ENCODE measurements around the gene IKZF2.

IKZF2 gene

DNA sequence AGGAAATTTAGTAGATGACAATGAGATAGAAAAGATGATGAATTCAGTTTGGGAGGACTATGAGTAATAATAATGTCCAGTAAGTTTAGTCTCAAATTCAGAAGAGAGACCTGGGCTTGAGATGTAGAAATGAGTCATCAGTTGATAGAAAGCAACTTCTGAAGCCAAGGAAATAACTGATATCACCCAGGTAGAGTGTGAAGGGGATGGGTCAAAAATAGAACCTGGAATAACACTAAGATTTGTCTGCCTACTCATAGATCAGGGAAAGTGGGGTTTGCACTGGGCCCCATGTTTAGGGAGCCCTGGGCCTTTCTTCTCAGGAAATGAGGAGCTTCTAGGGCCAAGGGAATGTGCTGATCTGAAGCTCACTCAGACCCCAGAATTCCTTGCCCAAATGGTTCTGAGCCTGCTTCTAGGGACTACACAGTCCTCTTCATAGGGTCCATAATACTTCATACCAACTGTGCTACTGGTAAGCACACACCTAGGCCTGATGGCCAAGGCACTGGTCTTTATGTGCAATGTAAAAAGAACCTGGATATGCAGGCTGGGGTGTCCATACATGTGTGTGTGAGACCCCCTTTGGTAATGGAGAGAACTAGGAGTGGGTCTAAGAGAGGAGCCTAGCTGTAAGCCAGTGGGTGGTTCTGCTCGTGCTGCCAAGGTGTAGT, 141.2 kb downstream of the IKZF2 start:
- H3K27ac ChIP-seq (ENCODE audit: low read depth, low read length) = no peak overlapping the region
- H3K36me3 ChIP-seq (ENCODE audit: control insufficient read depth in 1 of 2, insufficient read depth in 2 of 2, low read length in 2 of 2) = no peaks in the 10 kb centered on the region
- H3K4me1 ChIP-seq (ENCODE audit: control insufficient read depth in 1 of 2, insufficient read depth in 2 of 2, low read length in 2 of 2) = no peaks in the 10 kb centered on the region
- no peaks in the 10 kb centered on the region for H3K9me3 ChIP-seq (ENCODE audit: control insufficient read depth in 1 of 2, low read length in 2 of 2)
- H3K9ac ChIP-seq (ENCODE audit: low read depth in 1 of 2, low read length in 2 of 2) = no peak overlapping the region
- no peaks in the 10 kb centered on the region for H3K27me3 ChIP-seq (ENCODE audit: control insufficient read depth in 1 of 2, insufficient read depth in 2 of 2, low read length in 2 of 2)
- H3K4me3 ChIP-seq (ENCODE audit: low read depth in 1 of 2, low read length in 2 of 2) = no peak overlapping the region

DNA sequence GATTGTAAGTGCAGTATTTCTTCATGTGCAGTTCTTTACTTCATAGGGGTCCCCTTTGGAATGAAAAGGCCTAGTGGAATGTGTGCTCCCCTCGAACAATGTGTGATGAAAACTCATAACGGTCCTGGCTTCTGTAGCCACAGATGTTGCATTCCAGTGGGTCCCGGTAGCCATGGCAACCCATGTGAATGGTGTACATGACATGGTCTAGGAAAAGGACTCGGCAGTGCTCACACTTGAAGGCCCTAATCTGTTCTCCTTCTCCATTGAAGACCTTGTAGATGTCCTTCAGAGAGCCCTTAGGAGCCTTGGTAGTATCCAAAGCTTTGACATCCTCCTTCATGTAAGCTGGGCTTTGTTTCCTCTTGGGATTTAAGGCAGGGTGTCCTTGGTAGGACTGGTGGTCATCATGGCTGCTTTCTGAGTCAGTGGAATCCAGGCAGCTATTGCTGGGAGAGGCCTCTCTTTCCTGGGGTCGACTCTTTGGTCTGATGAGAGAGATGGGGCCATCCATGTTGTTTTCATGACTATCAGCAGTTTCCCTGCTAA, 144.0 kb downstream of the IKZF2 start:
- no peak overlapping the region for H3K4me3 ChIP-seq (ENCODE audit: low read depth in 1 of 2, low read length in 2 of 2)
- H3K27ac ChIP-seq (ENCODE audit: low read depth, low read length) = no peak overlapping the region
- H3K9me3 ChIP-seq (ENCODE audit: control insufficient read depth in 1 of 2, low read length in 2 of 2) = no peaks in the 10 kb centered on the region
- H3K36me3 ChIP-seq (ENCODE audit: control insufficient read depth in 1 of 2, insufficient read depth in 2 of 2, low read length in 2 of 2) = no peaks in the 10 kb centered on the region
- H3K9ac ChIP-seq (ENCODE audit: low read depth in 1 of 2, low read length in 2 of 2) = no peak overlapping the region
- no peaks in the 10 kb centered on the region for H3K27me3 ChIP-seq (ENCODE audit: control insufficient read depth in 1 of 2, insufficient read depth in 2 of 2, low read length in 2 of 2)
- no peaks in the 10 kb centered on the region for H3K4me1 ChIP-seq (ENCODE audit: control insufficient read depth in 1 of 2, insufficient read depth in 2 of 2, low read length in 2 of 2)

DNA sequence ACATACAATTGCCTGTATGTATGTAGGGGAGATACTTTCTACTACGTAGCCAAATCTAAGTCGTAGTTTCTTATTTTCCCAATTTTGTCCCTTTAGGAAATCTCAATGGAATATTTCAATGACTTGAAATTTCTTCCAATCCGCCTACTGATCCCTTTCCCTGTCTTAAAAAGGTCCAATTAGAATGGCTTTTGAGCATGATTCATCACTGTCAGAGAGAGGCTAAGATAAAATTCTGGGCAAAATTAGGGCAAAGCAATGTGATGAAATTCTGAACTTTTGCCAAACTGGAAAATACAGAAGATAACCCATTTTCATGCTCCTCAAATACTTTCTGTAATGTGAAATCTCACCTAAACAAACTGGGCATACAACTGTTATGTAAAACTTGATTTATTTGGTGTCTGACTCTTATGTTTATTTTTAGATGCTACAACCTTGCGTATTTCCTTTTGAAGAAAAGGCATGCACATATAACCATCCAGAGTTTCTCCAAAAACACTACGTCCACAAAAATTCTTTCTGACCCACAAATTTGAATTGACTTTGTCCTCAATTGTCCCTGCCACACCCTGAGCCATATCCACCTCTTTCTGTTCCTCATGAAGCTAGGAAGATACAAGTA, 147.1 kb downstream of the IKZF2 start:
- Histone ChIP-seq H3K36me3 (ENCODE audit: control insufficient read depth in 1 of 2, insufficient read depth in 2 of 2, low read length in 2 of 2) (no peaks in the 10 kb centered on the region), H3K9ac (ENCODE audit: low read depth in 1 of 2, low read length in 2 of 2) (no peak overlapping the region), H3K9me3 (ENCODE audit: control insufficient read depth in 1 of 2, low read length in 2 of 2) (no peaks in the 10 kb centered on the region), H3K27ac (ENCODE audit: low read depth, low read length) (no peak overlapping the region), H3K27me3 (ENCODE audit: control insufficient read depth in 1 of 2, insufficient read depth in 2 of 2, low read length in 2 of 2) (no peaks in the 10 kb centered on the region), H3K4me3 (ENCODE audit: low read depth in 1 of 2, low read length in 2 of 2) (no peak overlapping the region), H3K4me1 (ENCODE audit: control insufficient read depth in 1 of 2, insufficient read depth in 2 of 2, low read length in 2 of 2) (no peaks in the 10 kb centered on the region)

DNA sequence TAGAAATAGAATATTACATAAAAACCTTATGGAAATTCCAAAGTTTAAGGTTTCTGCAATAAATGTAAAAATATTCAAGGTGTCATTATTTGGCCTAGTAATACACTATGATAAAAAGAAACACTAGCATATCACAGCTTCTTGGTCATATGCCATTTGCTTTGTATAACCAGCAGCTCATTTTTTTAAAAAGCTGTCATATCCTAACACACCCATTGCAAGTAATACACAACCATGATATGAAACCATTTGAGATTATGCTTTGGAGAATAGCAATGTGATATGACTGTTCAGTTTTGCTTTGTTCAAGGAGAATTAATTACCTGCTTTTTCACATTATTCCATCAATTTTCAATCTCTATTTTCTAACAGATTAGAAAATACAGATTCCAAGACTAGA, 149.0 kb downstream of the IKZF2 start:
- H3K36me3 ChIP-seq (ENCODE audit: control insufficient read depth in 1 of 2, insufficient read depth in 2 of 2, low read length in 2 of 2) = no peaks in the 10 kb centered on the region
- H3K4me1 ChIP-seq (ENCODE audit: control insufficient read depth in 1 of 2, insufficient read depth in 2 of 2, low read length in 2 of 2) = no peaks in the 10 kb centered on the region
- no peaks in the 10 kb centered on the region for H3K9me3 ChIP-seq (ENCODE audit: control insufficient read depth in 1 of 2, low read length in 2 of 2)
- H3K27ac ChIP-seq (ENCODE audit: low read depth, low read length) = no peak overlapping the region
- H3K9ac ChIP-seq (ENCODE audit: low read depth in 1 of 2, low read length in 2 of 2) = no peak overlapping the region
- H3K27me3 ChIP-seq (ENCODE audit: control insufficient read depth in 1 of 2, insufficient read depth in 2 of 2, low read length in 2 of 2) = no peaks in the 10 kb centered on the region
- H3K4me3 ChIP-seq (ENCODE audit: low read depth in 1 of 2, low read length in 2 of 2) = no peak overlapping the region

DNA sequence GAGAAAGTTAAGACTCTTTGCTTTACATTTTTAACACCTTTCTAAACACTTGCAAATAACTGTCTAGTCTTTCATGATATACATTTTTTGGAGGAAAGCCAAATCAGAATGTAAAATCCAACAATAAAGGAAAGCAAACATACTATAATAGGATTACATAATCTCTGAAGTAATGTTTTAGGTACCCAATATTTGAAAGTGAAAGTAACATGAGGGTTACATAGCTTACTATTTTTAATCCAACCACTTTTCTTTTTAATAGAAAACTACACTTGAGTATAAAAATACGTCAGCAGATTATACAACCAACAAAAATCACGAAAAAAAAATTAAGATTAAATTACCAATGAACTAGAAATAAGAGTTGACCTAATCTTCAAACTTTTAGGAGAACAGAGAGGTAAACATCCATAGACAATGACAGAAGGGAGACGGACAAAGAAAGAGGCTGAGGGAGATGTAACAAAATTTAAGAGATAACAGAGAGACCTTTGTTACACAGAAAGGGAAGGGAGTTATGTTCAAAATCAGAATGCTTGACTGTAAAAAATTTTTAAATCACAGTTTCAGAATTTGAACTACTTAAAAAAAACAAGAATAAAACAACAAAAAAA, 150.0 kb downstream of the IKZF2 start:
- H3K27ac ChIP-seq (ENCODE audit: low read depth, low read length) = no peak overlapping the region

DNA sequence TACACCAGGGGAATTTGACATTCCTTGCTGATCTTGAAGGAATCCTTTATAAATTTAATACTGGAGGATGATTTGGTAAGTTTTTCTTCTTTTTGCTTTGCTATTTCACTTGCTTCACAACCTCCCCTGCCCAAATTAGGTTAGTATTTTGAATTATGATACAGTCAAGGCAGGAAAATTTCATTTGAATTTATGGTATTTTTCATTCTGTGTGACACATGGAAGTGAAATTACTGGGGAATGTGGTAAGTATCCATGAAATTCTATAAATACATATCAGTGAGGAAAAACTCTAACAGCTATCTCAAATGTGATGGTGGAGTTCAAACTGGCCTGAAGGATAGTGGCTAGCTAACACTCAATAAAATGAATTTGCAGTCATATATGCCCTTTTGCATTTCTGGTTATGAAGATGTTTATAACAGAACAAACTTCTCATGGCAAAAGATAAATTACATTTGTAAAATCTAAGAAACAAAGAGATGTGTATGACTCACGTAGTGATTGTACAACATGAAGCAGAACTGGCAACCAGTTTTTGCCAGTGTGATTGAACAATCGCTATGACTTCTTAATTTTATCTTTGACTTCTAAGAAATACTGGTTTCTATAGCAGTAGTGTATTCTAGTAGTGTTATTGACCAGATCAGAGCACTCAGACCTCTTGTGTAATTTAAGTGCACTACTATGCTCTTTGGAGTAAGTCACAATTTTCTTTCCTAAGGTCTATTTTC, 152.6 kb downstream of the IKZF2 start:
- no peak overlapping the region for H3K27ac ChIP-seq (ENCODE audit: low read depth, low read length)
- H3K4me1 ChIP-seq (ENCODE audit: control insufficient read depth in 1 of 2, insufficient read depth in 2 of 2, low read length in 2 of 2) = no peaks in the 10 kb centered on the region
- no peak overlapping the region for H3K9ac ChIP-seq (ENCODE audit: low read depth in 1 of 2, low read length in 2 of 2)
- no peaks in the 10 kb centered on the region for H3K36me3 ChIP-seq (ENCODE audit: control insufficient read depth in 1 of 2, insufficient read depth in 2 of 2, low read length in 2 of 2)
- H3K27me3 ChIP-seq (ENCODE audit: control insufficient read depth in 1 of 2, insufficient read depth in 2 of 2, low read length in 2 of 2) = no peaks in the 10 kb centered on the region
- no peak overlapping the region for H3K4me3 ChIP-seq (ENCODE audit: low read depth in 1 of 2, low read length in 2 of 2)
- no peaks in the 10 kb centered on the region for H3K9me3 ChIP-seq (ENCODE audit: control insufficient read depth in 1 of 2, low read length in 2 of 2)

More for the DNA sequence above, 150.0 kb downstream of the IKZF2 start:
- no peaks in the 10 kb centered on the region for H3K36me3 ChIP-seq (ENCODE audit: control insufficient read depth in 1 of 2, insufficient read depth in 2 of 2, low read length in 2 of 2)
- no peak overlapping the region for H3K9ac ChIP-seq (ENCODE audit: low read depth in 1 of 2, low read length in 2 of 2)
- no peaks in the 10 kb centered on the region for H3K27me3 ChIP-seq (ENCODE audit: control insufficient read depth in 1 of 2, insufficient read depth in 2 of 2, low read length in 2 of 2)
- no peaks in the 10 kb centered on the region for H3K9me3 ChIP-seq (ENCODE audit: control insufficient read depth in 1 of 2, low read length in 2 of 2)
- H3K4me3 ChIP-seq (ENCODE audit: low read depth in 1 of 2, low read length in 2 of 2) = no peak overlapping the region
- H3K4me1 ChIP-seq (ENCODE audit: control insufficient read depth in 1 of 2, insufficient read depth in 2 of 2, low read length in 2 of 2) = no peaks in the 10 kb centered on the region

DNA sequence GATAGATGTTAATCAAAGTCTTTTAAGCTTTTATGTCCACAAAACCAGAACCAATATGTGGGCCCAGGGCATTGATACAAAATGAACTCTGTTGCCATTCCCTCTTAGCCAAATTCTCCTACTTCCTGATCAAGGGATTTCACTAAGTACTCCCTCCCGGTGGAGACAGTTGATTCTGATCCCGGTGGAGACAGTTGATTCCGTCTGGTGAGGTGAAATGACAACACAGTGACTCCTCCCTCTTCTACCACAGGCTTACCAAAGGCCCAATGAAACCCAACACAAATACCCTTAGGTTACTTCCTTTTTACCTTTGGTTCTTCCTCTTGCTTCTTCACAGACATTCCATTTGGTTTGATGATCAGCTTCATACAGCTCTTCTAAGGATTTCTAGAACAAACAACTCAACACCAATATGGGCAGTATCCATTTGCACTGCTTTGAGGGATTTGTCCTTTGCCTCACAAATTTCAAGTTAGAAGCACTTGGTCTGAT, 153.8 kb downstream of the IKZF2 start:
- Histone ChIP-seq H3K9me3 (ENCODE audit: control insufficient read depth in 1 of 2, low read length in 2 of 2) (no peaks in the 10 kb centered on the region), H3K4me1 (ENCODE audit: control insufficient read depth in 1 of 2, insufficient read depth in 2 of 2, low read length in 2 of 2) (no peaks in the 10 kb centered on the region), H3K27ac (ENCODE audit: low read depth, low read length) (no peak overlapping the region), H3K4me3 (ENCODE audit: low read depth in 1 of 2, low read length in 2 of 2) (no peak overlapping the region), H3K27me3 (ENCODE audit: control insufficient read depth in 1 of 2, insufficient read depth in 2 of 2, low read length in 2 of 2) (no peaks in the 10 kb centered on the region), H3K36me3 (ENCODE audit: control insufficient read depth in 1 of 2, insufficient read depth in 2 of 2, low read length in 2 of 2) (no peaks in the 10 kb centered on the region), H3K9ac (ENCODE audit: low read depth in 1 of 2, low read length in 2 of 2) (no peak overlapping the region)

DNA sequence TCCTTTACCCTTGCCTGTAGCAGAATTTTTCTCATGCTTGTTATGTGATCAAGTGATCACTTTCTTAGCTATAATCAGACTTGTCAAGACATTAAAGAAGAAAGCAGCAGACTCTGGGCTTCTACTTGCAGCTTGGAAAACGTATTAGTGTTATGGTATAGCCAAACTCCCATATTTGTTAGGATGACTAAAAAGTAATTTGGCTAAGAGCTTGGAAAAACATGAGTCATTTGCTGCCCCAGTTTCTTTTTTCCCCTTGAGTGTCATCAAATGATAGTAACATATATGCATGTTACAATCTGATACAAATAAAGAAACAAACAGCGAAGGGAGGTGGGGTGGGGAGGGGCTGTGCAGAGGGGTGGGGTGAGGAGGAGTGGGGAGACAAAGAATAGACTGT, 155.5 kb downstream of the IKZF2 start:
- Histone ChIP-seq H3K4me1 (ENCODE audit: control insufficient read depth in 1 of 2, insufficient read depth in 2 of 2, low read length in 2 of 2) (no peaks in the 10 kb centered on the region), H3K27me3 (ENCODE audit: control insufficient read depth in 1 of 2, insufficient read depth in 2 of 2, low read length in 2 of 2) (no peaks in the 10 kb centered on the region), H3K36me3 (ENCODE audit: control insufficient read depth in 1 of 2, insufficient read depth in 2 of 2, low read length in 2 of 2) (no peaks in the 10 kb centered on the region), H3K9me3 (ENCODE audit: control insufficient read depth in 1 of 2, low read length in 2 of 2) (no peaks in the 10 kb centered on the region), H3K9ac (ENCODE audit: low read depth in 1 of 2, low read length in 2 of 2) (no peak overlapping the region), H3K4me3 (ENCODE audit: low read depth in 1 of 2, low read length in 2 of 2) (no peak overlapping the region), H3K27ac (ENCODE audit: low read depth, low read length) (no peak overlapping the region)

DNA sequence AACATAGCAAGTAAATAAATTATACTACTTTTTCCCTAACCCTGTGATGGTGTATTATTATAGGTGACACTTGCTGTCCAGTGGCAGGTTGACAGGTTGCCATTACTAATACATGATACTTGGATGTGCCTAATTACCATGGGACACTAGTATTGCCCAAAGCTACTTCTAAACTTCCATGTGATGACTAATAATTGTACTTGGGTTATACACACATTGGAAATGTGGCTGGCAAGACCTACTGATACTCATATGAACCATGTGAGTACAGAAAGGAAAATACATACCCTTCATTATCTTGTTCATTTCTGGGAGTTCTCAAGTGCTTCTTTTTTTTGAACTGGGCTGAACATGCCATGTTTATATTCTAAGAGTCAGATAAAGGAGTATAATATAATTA, 156.4 kb downstream of the IKZF2 start:
- no peaks in the 10 kb centered on the region for H3K36me3 ChIP-seq (ENCODE audit: control insufficient read depth in 1 of 2, insufficient read depth in 2 of 2, low read length in 2 of 2)
- no peaks in the 10 kb centered on the region for H3K4me1 ChIP-seq (ENCODE audit: control insufficient read depth in 1 of 2, insufficient read depth in 2 of 2, low read length in 2 of 2)
- H3K4me3 ChIP-seq (ENCODE audit: low read depth in 1 of 2, low read length in 2 of 2) = no peak overlapping the region
- no peak overlapping the region for H3K27ac ChIP-seq (ENCODE audit: low read depth, low read length)
- no peaks in the 10 kb centered on the region for H3K27me3 ChIP-seq (ENCODE audit: control insufficient read depth in 1 of 2, insufficient read depth in 2 of 2, low read length in 2 of 2)
- H3K9me3 ChIP-seq (ENCODE audit: control insufficient read depth in 1 of 2, low read length in 2 of 2) = no peaks in the 10 kb centered on the region
- H3K9ac ChIP-seq (ENCODE audit: low read depth in 1 of 2, low read length in 2 of 2) = no peak overlapping the region

DNA sequence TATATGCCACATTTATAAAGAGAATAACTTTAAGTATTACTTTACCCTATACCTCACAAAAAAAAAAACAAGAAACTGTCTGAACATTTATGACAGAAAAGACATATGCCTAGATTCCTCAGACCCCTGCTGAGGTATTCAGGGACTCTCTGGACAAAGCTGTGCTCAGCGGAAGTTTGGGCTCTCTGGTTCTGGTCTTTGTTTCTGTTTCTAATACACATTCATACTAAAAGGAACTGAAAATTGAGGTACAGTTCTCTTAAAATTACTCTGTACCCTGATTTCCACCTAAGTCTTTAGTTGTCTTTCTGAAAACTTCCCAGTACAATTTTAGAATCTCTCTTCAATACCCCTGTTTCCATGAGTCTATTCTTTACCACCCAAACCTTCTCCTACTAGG, 160.3 kb downstream of the IKZF2 start:
- Histone ChIP-seq H3K9me3 (ENCODE audit: control insufficient read depth in 1 of 2, low read length in 2 of 2) (no peaks in the 10 kb centered on the region), H3K9ac (ENCODE audit: low read depth in 1 of 2, low read length in 2 of 2) (no peak overlapping the region), H3K27me3 (ENCODE audit: control insufficient read depth in 1 of 2, insufficient read depth in 2 of 2, low read length in 2 of 2) (no peaks in the 10 kb centered on the region), H3K4me3 (ENCODE audit: low read depth in 1 of 2, low read length in 2 of 2) (no peak overlapping the region), H3K27ac (ENCODE audit: low read depth, low read length) (no peak overlapping the region), H3K4me1 (ENCODE audit: control insufficient read depth in 1 of 2, insufficient read depth in 2 of 2, low read length in 2 of 2) (no peaks in the 10 kb centered on the region), H3K36me3 (ENCODE audit: control insufficient read depth in 1 of 2, insufficient read depth in 2 of 2, low read length in 2 of 2) (no peaks in the 10 kb centered on the region)
